ENCODE results near the gene TIMD4.

DNA sequence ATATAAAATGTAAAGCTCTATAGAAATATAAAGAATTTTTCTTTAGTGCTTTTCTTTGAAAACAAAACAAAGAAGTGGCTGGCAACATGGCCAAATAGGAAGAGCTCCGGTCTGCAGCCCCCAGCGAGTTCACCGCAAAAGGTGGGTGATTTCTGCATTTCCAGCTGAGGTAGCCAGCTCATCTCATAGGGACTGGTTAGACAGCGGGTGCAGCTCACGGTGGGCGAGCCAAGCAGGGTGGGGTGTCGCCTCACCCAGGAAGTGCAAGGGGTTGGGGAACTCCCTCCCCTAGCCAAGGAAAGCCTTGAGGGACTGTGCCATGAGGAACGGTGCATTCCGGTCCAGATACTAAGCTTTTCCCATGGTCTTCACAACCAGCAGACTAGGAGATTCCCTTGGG is 21.0 kb upstream of the TIMD4 start:
- TF ChIP-seq, protein P1, sequence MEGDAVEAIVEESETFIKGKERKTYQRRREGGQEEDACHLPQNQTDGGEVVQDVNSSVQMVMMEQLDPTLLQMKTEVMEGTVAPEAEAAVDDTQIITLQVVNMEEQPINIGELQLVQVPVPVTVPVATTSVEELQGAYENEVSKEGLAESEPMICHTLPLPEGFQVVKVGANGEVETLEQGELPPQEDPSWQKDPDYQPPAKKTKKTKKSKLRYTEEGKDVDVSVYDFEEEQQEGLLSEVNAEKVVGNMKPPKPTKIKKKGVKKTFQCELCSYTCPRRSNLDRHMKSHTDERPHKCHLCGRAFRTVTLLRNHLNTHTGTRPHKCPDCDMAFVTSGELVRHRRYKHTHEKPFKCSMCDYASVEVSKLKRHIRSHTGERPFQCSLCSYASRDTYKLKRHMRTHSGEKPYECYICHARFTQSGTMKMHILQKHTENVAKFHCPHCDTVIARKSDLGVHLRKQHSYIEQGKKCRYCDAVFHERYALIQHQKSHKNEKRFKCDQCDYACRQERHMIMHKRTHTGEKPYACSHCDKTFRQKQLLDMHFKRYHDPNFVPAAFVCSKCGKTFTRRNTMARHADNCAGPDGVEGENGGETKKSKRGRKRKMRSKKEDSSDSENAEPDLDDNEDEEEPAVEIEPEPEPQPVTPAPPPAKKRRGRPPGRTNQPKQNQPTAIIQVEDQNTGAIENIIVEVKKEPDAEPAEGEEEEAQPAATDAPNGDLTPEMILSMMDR (conservative IDR thresholded peaks at IDR 0.05) = no peak
- no peak for TF ChIP-seq EZH2 (IDR thresholded peaks at IDR 0.05; ENCODE audit: low read depth)

Measured in PC-9 (cell line).